HG02970 (cell line): ENCODE measurements around the gene TPST1.
"Not testable (repeated sequence)": the region's sequence is repeated elsewhere in the genome, so short reads cannot be mapped to it uniquely, and the experiment has no call there.

Experiments used
- ATAC-seq: cut with Tn5 transposase; IDR thresholded peaks from one replicate; pipeline ENCODE4 v1.9.1; 2021; ENCODE audit warnings: mild to moderate bottlenecking, moderate library complexity, moderate number of reproducible peaks; ENCODE audit not compliant: unreplicated experiment, low FRiP score

The TPST1 gene

DNA sequence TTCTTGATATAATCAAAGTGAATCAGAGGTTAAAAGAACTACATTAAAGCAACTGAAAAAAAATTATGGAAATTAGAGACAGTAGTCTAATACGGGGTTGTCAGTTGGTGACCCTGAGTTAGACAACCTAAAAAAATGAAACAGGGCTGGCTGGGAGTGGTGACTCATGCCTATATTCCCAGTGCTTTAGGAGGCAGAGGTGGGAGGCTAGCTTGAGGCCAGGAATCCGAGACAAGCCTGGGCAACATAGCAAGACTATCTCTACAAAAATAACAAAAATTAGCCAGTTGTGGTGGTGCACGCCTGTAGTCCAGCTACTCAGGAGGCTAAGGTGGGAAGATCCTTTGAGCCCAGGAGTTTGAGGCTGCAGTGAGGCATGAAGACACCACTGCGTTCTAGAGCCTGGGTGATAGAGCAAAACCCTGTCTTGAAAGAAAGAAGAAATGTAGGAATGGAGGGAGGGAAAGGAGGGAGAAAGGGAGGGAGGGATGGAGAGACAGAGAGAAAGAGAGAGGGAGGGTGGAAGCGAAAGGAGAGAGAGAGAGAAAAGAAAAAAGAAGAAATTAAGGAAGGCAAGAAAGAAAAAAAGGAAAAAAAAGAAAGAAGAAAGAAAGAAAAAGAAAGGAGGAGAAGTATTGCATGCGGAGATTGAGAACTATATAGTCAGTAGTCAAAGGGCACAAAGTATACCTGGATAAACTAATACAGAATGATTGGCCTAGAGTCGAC, 166.1 kb downstream of the TPST1 start:
- no peak for ATAC-seq

GRCh38 chr7:66374141-66374840, 169.2 kb downstream of the TPST1 start:
- ATAC-seq: not testable (repeated sequence)

DNA sequence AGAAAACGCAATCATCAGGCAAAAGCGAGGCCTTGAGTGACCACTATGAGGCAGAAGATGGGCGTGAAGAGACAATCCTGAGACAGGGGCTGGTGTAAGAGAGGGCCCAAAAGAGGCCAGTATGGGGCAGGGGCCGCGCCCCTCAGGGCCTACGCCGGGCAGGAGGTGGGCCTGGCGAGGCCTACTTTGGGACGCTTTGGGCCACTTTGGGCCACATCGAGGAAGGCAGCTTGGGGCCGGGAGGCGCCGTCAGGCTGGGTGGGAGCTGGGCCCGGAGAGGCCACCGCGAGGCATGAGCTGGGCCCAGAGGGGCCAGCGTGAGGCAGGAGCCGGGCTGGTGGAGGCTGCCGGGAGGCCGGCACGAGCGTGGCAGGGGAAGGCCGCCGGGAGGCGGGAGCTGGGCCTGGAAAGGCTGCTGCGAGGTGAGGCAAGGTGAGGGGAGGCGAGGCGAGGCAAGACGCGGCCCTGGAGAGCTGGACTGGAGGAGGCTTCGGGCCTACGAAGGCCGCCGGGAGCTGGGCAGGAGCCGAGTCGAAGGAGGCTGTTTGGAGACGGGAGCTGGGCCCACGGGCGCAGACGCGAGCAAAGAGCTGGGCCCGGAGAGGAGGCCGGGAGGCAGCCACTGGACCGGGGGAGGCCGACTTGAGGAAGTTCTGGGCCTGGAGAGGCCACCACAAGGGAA, 171.3 kb downstream of the TPST1 start:
- ATAC-seq: no peak

DNA sequence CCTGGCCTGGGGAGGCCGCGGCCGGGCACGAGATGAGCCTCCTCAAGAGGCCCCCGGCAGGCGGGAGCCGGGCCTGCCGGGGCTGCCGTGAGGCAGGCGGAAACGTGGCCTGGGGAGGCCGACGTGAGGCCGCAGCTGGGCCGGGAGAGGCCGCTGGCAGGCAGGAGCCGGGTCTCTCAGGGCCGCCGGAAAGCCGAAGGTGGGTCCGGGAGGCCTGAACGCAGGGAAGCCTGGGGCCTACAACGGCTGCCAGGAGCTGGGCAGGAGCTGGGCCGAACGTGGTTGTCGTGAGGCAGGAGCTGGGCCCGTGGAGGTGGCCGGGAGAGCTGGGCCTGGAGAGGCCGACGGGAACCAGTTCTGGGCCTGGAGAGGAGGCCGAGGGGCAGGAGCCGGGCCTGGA, 171.9 kb downstream of the TPST1 start:
- no peak for ATAC-seq

DNA sequence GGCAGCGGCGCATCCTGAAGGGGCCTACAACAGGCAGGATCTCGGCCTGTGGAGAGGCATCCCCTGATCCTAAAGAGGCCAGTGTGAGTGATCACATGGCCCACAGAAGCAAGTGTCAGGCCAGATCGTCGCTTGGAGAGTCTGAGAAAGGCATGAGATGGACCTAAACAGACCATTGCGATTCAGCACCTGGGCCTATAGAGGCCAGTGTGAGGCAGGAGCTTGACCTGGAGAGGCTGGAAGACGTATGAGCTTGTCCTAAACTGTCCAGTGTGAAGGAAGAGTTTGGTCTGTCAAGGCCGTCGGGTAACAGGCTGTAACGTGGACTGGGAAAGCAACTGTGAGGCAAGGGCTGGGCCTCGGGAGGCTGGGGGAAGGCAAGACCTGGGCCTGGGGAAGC, 172.6 kb downstream of the TPST1 start:
- ATAC-seq: no peak

DNA sequence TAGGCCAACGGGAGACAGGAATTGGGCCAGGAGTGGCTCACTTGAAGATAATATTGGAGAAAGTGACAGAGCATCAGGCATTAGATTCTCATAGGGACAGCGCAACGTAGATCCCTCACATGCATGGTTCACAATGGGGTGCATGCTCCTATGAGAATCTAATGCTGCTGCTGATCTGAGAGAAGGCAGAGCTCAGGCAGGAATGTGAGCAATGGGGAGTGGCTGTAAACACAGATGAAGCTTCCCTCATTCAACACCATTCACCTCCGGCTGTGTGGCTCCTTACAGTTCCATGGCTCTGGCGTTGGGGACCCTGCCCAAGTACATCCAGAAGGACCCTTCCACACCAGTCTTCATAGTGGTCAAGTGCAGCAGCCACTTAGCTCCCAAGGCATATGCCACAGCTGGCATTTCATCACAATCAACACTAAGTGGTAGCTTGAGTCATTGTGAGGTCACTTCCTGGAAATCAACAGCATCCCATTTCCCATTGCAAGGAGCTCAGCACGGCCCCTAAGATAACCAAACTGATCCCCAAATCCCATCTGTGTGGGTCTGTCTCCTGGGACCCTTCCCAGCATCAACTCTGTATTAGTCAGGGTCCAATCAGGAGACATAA, 174.5 kb downstream of the TPST1 start:
- ATAC-seq: no peak

DNA sequence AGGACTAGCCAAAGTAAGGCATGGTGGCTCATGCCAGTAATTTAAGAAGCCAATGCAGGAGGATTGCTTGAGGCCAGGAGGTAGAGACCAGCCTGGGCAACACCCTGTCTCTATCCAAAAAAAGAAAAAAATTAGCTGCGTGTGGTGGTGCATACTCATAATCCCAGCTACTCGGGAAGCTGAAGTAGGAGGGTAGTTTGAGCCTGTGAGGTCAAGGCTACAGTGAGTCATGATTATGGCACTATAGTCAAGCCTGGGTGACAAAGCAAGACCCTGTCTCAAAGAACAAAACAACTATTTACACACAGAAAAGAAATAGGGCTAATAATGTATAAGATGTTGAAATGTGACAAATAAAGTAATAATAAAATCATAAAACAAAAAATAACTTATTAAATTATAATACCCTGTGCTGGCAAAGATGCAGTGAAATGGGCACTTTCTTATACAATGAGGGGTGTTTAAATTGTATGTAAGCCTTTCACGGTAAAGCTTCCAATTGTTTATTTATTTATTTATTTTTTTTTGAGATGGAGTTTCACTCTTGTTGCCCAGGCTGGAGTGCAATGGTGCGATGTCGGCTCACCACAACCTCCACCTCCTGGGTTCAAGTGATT, 175.2 kb downstream of the TPST1 start:
- ATAC-seq: no peak

GRCh38 chr7:66382182-66382923, 177.2 kb downstream of the TPST1 start:
- not testable (repeated sequence) for ATAC-seq

- ATAC-seq: not testable (repeated sequence)
These were observed 180.2 kb downstream of the TPST1 start for GRCh38 chr7:66385191-66385905.

GRCh38 chr7:66395128-66395571, 190.0 kb downstream of the TPST1 start:
- not testable (repeated sequence) for ATAC-seq

GRCh38 chr7:66396052-66396451, 190.9 kb downstream of the TPST1 start:
- not testable (repeated sequence) for ATAC-seq

DNA sequence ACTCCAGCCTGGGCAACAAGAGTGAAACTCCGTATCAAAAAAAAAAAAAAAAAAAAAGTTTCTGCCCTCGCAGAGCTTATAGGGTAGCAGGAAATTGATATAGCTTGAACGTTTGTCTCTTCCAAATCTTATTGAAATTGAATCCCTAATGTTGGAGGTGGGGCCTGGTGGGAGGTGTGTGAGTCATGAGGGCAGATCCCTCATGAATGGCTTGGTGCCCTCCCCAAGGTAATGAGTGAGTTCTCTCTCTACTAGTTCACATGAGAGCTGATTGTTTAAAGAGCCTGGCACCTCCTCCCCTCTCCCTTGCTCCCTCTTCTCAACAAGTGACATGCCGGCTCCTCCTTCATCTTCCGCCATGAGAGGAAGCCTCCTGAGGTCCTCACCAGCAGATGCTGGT, 193.7 kb downstream of the TPST1 start:
- not testable (repeated sequence) for ATAC-seq

DNA sequence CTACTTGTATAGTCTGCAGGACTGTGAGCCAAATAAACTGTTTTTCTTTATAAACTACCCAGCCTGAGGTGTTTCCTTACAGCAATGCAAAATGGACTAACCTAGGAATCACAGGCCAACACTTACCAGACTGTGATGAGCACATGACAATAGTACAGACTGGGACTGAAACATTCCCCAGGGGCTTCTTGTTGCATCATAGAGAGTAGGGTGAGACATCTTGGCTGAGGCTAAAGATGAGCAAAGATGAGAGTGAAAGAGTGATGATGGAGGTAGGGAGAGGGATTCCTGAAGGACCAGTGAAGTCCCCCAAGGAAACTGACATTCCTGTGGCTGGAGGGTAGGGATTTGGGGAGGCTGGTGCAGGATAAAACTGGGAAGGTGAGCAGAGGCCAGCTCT, 194.4 kb downstream of the TPST1 start:
- no peak for ATAC-seq

DNA sequence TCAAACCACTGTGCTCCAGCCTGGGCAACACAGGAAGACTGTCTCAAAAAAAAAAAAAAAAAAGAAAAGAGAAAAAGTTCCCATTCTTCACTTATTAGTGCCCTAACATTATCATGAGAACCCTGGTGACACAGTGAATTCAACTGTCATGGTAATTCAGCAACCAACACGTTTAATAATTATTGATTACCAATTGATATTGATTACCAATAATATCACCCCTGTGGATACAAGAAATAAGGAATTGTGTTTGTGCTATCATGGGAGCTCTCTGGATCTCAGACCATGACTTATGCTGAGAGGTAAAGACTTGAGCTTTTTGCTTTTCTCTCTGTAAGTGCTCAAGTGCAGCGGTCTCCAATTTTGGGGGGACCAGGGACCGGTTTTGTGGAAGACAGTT, 195.3 kb downstream of the TPST1 start:
- no peak for ATAC-seq

GRCh38 chr7:66401126-66401525, 196.0 kb downstream of the TPST1 start:
- not testable (repeated sequence) for ATAC-seq

DNA sequence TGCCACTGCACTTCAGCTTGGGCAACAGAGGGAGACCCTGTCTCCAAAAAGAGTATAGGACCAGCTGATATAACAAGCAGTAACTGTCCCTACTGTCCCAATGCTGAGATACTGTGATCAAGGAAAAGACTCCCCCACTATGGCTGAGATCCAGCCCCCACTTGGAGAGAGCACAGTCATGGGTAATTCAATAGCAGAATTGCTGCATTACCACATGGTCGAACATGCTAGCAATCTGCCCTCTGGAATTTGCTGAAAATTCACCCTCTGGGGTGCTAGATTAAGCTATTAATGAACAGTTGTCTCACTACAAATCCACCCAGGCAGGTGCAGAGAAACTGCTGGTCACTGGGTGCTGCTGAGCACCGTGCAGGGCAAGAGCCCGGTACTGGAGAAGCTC, 196.8 kb downstream of the TPST1 start:
- ATAC-seq: not testable (repeated sequence)

GRCh38 chr7:66403564-66403963, 198.4 kb downstream of the TPST1 start:
- ATAC-seq: no peak

DNA sequence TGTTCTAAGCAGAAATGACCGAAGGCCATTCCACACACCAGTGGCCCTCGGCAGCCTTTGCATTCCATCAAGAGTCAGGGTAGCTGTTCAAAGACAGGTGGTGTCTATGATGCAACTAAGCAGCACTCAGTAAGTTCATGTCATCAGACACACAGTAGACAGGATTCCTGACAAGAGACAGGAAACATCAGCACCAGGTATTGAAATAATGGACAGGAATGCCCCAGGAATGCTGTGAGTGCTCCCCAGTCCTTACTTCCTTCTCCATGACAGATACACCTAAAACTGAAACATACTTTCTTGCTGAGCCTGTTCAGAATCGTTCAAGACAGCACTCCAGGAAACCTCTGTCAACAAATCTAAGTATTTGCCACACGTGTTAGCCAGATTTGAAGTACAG, 204.4 kb downstream of the TPST1 start:
- ATAC-seq: no peak
